SH-SY5Y (cell line): Measurements from ENCODE around the gene FAM25G.

Experiments
- GATA2 ChIP-seq: IDR thresholded peaks from 2 replicates; pipeline ENCODE4 v1.6.1; 2011; ENCODE audit warnings: mild to moderate bottlenecking, low read depth, low read length
- GATA3 ChIP-seq: IDR thresholded peaks from 2 replicates; pipeline ENCODE4 v1.6.1; 2011; ENCODE audit warnings: low read depth, mild to moderate bottlenecking, low read length, moderate library complexity

GRCh38 chr10:47442351-47442750, 49.1 kb downstream of the FAM25G start:
- TF ChIP-seq GATA2, result no peak
- TF ChIP-seq GATA3, result no peak
